ENCODE data around the gene ST6GALNAC2. TPM values are rescaled to one million over a fixed set of nuclear protein-coding genes. Genes with fewer than 3 reads are reported as not detected.
"Not testable (repeated sequence)": the region's sequence is repeated elsewhere in the genome, so short reads cannot be mapped to it uniquely, and the experiment has no call there.

The ST6GALNAC2 gene
- polyA plus RNA-seq, 1 donor from 2014 or later = 0.68 TPM

DNA sequence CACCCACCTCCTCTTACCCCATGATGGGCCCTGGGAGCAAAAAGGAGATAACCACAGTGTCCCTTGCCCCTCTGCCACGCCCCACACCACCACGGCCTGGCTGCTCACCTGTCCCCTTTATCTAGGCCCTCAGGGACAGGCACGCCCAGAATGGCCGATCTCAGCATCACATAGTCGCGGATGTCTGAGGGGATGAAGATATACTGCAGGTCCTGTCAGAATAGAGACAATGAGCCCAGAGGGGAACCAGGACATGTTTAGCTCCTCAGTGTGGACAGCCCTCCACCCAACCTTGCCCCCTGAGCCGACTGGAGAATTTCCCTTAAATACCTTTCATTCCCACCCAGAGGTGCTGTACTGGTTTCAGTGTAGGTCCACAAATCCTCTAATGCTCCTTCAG lies 15.2 kb downstream of the ST6GALNAC2 start:
- peaks cover 6% of the 10 kb centered on the region for H3K27me3 Mint-ChIP-seq
- H3K4me3 Mint-ChIP-seq = no peak overlapping the region
- H3K27ac Mint-ChIP-seq = no peak overlapping the region
- H3K4me1 Mint-ChIP-seq = peaks cover 10 to 22% (median 19%) of the 10 kb centered on the region in 3 donors
- no peaks in the 10 kb centered on the region for H3K9me3 Mint-ChIP-seq
- H3K36me3 Mint-ChIP-seq = peaks cover 6% of the 10 kb centered on the region

DNA sequence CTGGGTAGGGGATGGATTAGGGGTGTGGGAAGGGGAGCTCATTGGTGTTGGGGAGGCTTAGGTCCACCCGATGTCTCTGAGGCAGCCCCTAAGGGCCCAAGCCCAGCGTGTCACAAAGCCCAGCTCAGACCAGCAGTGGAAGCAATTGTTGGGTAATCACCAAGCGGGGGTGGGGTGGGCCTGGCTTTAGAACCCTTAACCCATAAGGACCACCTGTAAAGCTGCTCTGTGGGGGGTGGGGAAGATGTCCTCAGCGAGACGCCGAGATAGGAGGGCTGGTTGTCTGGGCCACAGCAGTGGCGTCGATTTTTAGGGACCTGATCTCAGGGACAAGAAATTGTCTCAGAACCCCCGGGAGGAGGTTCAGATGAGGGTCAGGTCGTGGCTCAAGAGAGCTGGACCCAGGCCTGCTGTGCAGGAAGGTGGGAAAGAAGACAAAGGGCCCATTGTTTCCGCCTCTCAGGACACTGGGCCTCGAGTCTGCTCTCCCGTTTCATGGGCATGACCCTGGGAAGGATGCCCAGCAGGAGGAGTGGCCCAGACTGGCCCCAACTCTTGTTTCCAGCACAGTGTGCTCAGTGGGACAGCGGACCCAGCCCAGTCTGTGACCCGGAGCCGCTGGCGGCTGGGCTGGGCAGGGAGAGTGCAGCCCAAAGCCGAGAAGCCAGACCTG lies 15.9 kb downstream of the ST6GALNAC2 start:
- Mint-ChIP-seq H3K27ac (peak overlapping the region in 1 of 3 donors; percentile 64), H3K4me3 (no peak overlapping the region)

DNA sequence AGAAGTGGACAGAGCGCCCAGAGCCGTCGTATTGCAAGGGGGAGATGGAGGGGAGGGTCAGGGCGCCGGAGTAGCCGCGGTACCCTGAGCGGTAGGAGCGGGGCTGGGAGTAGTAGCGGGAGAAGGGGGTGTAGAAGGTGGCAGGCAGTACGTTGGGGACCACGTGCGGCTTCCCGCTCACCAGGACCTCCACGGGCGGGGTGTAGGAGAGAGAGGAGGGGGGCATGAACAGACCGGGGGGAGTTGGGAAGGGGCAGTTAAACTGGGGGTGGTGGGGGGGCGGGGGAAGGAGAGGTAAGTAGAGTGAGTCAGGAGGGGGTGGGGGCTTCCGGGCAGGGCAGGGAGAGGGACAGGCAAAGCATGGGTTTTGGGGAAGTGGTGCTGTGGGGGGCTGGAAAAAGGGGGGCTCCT lies 16.8 kb downstream of the ST6GALNAC2 start:
- peaks cover 9% of the 10 kb centered on the region for H3K36me3 Mint-ChIP-seq
- H3K27ac Mint-ChIP-seq = peak overlapping the region in 1 of 3 donors; percentile 86
- H3K27me3 Mint-ChIP-seq = peaks cover 6% of the 10 kb centered on the region
- H3K9me3 Mint-ChIP-seq = no peaks in the 10 kb centered on the region
- no peak overlapping the region for H3K4me3 Mint-ChIP-seq
- H3K4me1 Mint-ChIP-seq = peaks cover 10 to 22% (median 19%) of the 10 kb centered on the region in 3 donors

More for the DNA sequence above, 15.9 kb downstream of the ST6GALNAC2 start:
- Mint-ChIP-seq H3K9me3 (no peaks in the 10 kb centered on the region), H3K4me1 (peaks cover 10 to 22% (median 19%) of the 10 kb centered on the region in 3 donors), H3K27me3 (peaks cover 6% of the 10 kb centered on the region), H3K36me3 (peaks cover 9% of the 10 kb centered on the region)

DNA sequence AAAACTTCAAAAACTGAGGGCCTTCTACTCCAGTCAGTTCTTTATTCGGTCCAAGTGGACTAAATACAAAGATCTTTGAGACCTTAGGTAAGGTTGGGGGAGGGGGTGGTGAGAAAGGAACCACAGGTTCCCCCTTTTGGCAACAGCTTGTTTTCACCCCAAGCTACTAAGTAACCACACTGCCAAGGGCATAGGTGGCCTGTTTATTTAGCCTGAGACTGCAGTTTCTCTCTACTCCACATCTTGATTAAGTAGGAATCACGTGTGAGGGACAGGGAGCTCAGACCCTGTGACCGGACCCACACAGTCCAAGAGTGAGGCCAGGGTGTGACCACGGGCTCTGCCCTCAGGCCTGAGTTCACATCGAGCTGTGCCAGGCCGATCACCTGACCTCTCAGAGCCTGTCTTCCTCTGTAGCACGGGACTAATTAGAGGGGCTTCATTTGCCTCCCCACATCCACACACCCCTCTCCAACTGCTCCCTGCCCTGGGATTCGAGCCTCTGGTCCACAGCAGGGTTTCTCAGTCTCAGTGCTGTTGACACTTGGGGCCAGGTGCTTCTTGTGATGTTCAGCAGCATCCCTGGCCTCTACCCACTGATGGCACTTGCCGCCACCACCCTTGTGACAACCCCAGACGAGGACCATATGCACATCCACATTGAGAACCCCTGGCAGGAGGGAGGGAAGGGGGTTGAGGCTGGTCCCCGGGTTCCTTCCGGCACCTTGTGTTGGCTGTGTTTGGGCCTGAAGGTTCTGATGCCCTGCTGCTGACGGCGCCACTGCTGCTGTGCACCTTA lies 17.8 kb downstream of the ST6GALNAC2 start:
- peaks cover 17 to 26% (median 23%) of the 10 kb centered on the region in 3 donors for H3K4me1 Mint-ChIP-seq
- no peaks in the 10 kb centered on the region for H3K9me3 Mint-ChIP-seq
- H3K36me3 Mint-ChIP-seq = peaks cover 12% of the 10 kb centered on the region
- peaks cover 6% of the 10 kb centered on the region for H3K27me3 Mint-ChIP-seq
- peak overlapping the region in 3 of 4 donors; percentile 39 to 63 (median 60) for H3K4me3 Mint-ChIP-seq
- peak overlapping the region in 2 of 3 donors; percentile 86 to 87 for H3K27ac Mint-ChIP-seq

DNA sequence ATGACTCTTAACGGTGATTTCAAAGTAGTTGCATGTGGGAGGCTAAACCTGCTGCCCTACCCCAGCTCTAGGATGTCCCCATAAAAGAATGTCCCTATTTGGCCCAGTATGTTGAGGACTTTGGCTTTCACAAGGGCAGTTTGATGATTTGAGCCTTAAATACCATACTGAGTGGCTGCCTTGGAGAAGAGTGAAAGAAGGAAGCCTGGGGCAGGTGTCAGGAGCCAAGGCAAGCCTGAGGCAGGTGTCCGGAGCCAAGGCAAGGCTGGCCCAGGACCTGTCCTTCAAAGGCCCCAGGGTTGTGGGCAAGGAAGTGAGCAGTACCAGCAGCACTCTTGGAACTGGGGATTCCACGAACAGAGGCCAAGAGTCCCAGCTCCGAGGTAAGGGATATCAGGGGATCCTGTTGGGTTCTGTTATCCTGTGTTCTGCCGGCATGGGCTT lies 18.6 kb downstream of the ST6GALNAC2 start:
- peak overlapping the region in 1 of 4 donors; percentile 60 for H3K4me3 Mint-ChIP-seq
- peaks cover 15% of the 10 kb centered on the region for H3K36me3 Mint-ChIP-seq
- H3K27ac Mint-ChIP-seq = peak overlapping the region in 2 of 3 donors; percentile 86 to 87
- no peaks in the 10 kb centered on the region for H3K9me3 Mint-ChIP-seq
- peaks cover 2% of the 10 kb centered on the region for H3K27me3 Mint-ChIP-seq
- peaks cover 20 to 25% (median 25%) of the 10 kb centered on the region in 3 donors for H3K4me1 Mint-ChIP-seq

DNA sequence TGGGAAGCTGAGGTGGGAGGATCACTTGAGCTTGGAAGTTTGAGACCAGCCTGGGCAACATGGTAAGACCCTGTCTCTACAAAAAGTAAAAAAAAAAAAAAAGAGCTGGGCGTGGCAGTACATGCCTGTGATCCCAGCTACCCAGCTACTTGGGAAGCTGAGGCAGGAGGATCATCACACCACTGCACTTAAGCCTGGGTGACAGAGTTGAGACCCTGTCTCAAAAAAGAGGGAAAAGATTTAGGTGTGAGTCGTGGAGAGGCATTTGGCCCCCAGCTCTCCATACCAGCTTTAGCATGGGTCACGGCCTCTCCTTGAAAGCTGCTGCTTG lies 19.1 kb downstream of the ST6GALNAC2 start:
- Mint-ChIP-seq H3K4me3 (no peak overlapping the region), H3K4me1 (peaks cover 22 to 30% (median 29%) of the 10 kb centered on the region in 3 donors), H3K9me3 (no peaks in the 10 kb centered on the region), H3K27ac (no peak overlapping the region), H3K36me3 (peaks cover 17% of the 10 kb centered on the region), H3K27me3 (peaks cover 2% of the 10 kb centered on the region)

DNA sequence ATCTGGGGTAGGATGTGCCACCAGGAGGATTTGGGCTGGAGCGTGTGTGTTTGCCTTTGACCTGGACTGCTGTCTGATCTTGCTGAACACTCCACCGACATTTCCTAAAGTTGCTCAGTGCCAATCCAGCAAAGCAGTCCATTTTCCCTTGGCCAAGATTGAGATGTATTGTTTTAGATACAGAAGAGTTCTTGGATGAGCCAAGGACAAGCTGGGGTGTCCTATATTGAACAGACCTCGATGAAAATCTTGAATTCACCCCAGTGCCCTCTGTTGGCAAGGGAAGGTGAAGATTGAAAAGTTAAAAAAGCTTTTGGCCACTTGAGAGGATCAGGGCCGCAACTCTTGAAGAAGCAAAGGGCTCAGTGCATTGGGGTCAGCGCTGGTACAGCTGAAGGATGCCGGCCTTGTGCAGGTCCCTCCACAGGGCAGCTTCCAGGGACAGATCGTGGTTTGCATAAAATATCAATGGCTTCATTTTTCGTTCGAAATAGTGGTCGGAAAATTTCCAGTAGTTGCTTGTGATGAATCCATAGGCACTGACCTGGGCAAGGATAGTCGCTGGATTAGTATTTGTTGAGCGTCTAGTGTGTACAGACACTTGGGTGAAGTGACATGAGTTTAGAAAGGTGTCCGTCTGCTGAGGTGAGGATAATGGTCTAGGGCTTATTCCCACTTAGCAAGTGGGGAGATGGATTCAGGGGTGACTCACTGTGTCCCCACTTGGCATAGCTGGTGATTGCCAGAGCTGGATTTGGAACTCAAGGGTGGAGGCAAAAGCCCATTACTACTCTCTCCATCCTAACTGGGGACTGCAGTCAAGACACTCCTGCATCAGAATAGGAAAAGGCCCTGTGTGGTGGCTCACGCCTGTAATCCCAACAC lies 19.7 kb downstream of the ST6GALNAC2 start:
- Mint-ChIP-seq H3K27me3 (peaks cover 2% of the 10 kb centered on the region), H3K36me3 (peaks cover 19% of the 10 kb centered on the region), H3K4me3 (no peak overlapping the region), H3K4me1 (peaks cover 28 to 34% (median 33%) of the 10 kb centered on the region in 3 donors), H3K27ac (peak overlapping the region in 1 of 3 donors; percentile 70), H3K9me3 (no peaks in the 10 kb centered on the region)

DNA sequence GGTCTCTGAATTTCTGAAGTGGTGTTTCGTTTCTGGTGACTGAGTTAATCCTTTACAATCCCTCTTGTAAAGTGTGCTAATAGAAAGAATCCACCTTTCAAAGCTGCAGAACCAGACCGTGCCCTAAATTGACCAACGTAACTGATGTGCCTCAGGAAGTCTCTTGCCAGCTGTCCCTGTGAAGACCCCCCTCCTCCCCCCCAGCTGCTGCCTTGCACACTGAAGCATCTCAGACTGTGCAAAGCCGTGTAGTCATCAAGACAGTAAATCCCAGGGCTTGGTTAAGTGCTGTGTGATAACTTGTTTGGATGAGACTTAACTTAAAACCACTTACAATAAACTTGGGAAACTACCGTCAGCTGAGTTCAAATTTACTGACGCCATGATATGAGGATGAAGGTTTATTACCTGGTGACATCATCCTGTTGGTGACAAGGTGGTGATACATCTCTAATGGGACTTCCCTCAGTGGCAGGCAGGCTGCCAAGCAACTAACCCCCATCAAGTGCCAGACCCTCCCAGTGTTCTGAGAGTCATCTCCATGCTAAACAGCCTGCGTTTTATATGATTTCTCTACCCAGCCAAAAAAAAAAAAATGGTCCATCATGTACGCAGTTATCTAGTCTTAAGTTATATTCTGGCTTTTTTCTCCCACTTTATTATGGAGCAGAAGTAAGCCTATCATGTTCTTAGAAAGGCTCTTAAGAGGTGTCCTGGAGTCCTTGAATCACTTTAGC lies 20.5 kb downstream of the ST6GALNAC2 start:
- Mint-ChIP-seq H3K27ac (peak overlapping the region in 2 of 3 donors; percentile 5 to 70), H3K4me1 (peaks cover 29 to 42% (median 36%) of the 10 kb centered on the region in 3 donors), H3K36me3 (peaks cover 19% of the 10 kb centered on the region)
- not testable (repeated sequence) for H3K4me3 Mint-ChIP-seq, H3K9me3 Mint-ChIP-seq, H3K27me3 Mint-ChIP-seq

DNA sequence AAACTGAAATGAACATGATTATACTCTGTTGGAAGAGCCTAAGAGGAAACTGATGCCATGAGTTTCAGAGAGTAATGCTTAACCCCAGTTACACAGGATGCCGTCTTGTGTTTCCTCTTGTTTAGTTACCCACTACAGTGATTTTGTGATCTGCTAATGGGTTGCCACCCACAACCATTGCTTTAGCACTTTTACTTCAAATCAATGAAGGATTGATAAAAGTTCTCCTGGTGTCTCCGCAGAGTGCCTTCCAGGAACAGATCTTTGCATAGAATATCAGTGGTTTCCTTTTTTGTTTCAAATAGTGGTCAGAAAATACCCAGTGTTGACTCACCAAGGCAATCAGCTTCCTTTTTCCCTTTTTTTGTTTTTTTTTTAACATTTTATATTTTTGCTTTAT lies 22.3 kb downstream of the ST6GALNAC2 start:
- Mint-ChIP-seq H3K4me3 (peak overlapping the region in 2 of 4 donors; percentile 18 to 44), H3K4me1 (peaks cover 39 to 50% (median 44%) of the 10 kb centered on the region in 3 donors), H3K36me3 (peaks cover 20% of the 10 kb centered on the region)
- H3K27ac Mint-ChIP-seq, H3K27me3 Mint-ChIP-seq, H3K9me3 Mint-ChIP-seq: not testable (repeated sequence)

DNA sequence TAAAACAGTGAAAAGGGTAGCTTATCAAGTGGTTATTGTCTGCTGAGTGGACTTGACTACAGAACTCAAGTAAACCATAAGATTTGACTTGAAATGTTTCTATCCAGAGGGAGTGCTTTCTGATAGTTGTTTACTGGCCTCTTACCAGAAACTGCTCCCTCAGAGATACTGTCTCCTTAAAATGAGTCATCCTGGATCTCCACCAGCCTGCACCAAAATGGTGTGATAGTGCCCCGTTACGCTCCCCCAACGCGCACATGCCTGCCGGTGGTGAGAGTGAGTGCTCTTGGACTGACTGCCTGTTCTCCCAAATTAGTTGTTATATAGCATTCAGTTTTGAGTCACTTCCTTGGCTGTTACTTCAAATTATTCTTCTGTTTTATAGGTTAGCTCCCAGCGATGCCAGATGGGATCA lies 22.9 kb downstream of the ST6GALNAC2 start:
- Mint-ChIP-seq H3K4me1 (peaks cover 39 to 45% (median 42%) of the 10 kb centered on the region in 3 donors), H3K27me3 (no peaks in the 10 kb centered on the region), H3K27ac (peak overlapping the region in 1 of 3 donors; percentile 78), H3K36me3 (peaks cover 20% of the 10 kb centered on the region), H3K9me3 (no peaks in the 10 kb centered on the region), H3K4me3 (peak overlapping the region in 2 of 4 donors; percentile 18 to 43)

DNA sequence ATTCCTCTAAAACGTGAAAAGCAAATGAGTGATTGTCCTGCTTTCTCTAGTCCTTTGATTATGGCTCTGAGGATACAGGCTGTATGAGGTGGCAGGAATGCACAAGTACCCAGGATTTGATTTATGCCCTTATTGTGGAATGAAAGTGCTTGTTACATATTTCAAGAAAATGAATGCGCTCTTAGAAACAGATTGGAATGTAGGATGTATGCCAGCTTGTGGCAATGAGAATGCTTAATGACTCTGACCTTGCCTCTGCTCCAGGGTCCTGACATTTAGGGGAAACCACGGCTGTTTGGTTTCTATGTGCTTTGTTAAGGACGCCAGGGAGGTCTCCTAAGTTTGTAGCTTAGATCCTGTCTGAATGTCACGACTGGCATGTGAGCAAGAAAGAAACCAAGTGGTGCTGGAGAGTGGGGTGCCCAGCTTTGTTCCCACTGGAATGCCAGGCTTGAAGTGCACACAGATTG lies 23.8 kb downstream of the ST6GALNAC2 start:
- no peaks in the 10 kb centered on the region for H3K9me3 Mint-ChIP-seq
- peak overlapping the region; percentile 47 to 85 (median 76) for H3K4me3 Mint-ChIP-seq
- H3K27ac Mint-ChIP-seq = peak overlapping the region; percentile 72 to 96 (median 94)
- peaks cover 22% of the 10 kb centered on the region for H3K36me3 Mint-ChIP-seq
- H3K4me1 Mint-ChIP-seq = peaks cover 39 to 48% (median 40%) of the 10 kb centered on the region in 3 donors
- no peaks in the 10 kb centered on the region for H3K27me3 Mint-ChIP-seq

DNA sequence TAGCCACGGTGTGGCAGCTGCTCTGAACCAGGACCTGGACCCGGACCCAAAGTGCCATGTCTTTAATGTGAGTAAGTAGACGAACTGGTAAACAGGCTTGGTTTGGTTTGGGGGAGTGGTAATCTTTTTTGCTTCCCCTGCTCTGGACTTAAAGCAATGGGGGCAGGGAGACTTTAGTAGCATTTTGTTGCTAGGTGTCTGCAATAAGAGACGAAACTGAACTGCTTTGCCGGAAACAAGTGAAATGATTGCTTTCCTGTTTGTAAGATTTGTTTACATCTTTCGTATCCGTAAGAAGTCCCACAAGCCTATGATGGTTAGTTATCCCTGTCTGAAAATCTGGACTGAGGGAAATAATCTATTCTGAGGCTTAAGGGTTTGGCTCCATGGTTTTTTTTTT lies 24.3 kb downstream of the ST6GALNAC2 start:
- Mint-ChIP-seq H3K36me3 (peaks cover 22% of the 10 kb centered on the region), H3K4me3 (peak overlapping the region; percentile 47 to 85 (median 76)), H3K27ac (peak overlapping the region; percentile 90 to 96 (median 94)), H3K27me3 (no peaks in the 10 kb centered on the region), H3K9me3 (no peaks in the 10 kb centered on the region), H3K4me1 (peaks cover 43 to 46% (median 44%) of the 10 kb centered on the region in 3 donors)

DNA sequence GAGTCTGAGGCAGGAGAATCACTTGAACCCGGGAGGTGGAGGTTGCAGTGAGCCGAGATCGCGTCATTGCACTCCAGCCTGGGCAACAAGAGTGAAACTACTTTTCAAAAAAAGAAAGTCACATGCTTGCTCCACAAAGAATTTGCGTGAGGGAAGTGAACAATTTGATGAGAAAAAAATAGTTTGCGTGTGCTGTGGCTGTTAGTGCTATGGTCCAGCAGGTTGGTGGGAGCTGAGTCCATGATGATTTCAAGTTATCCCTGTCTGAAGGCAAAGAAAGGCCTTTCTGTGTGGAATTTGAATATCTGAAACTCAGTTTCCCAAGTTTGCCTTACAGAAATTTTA lies 24.8 kb downstream of the ST6GALNAC2 start:
- Mint-ChIP-seq H3K9me3 (no peaks in the 10 kb centered on the region), H3K4me3 (peak overlapping the region; percentile 12 to 85 (median 66)), H3K36me3 (peaks cover 17% of the 10 kb centered on the region), H3K4me1 (peaks cover 43 to 44% (median 43%) of the 10 kb centered on the region in 3 donors), H3K27ac (peak overlapping the region; percentile 90 to 96 (median 94)), H3K27me3 (no peaks in the 10 kb centered on the region)

Data from IgD-negative memory B cell (primary cell).